GM12878 (cell line): Measurements from ENCODE around the gene ARHGEF3. TPM values are rescaled to one million over a fixed set of nuclear protein-coding genes. Genes with fewer than 3 reads are reported as not detected.

Experiments used
- CREB1 ChIP-seq: IDR thresholded peaks from 2 replicates; pipeline ENCODE4 v1.6.1; 2012; ENCODE audit warnings: low read depth, mild to moderate bottlenecking, inconsistent platforms
- CREM ChIP-seq: IDR thresholded peaks from 2 replicates; pipeline ENCODE4 v1.6.1; 2014; ENCODE audit warnings: antibody characterized with exemption, low read depth
- E2F4 ChIP-seq: IDR thresholded peaks from 2 replicates; pipeline ENCODE4 v1.6.1; 2012; ENCODE audit warnings: low read depth, low read length, improper control_type of control experiment
- EED ChIP-seq: sonication (generic); IDR thresholded peaks from 2 replicates; pipeline ENCODE4 v1.6.1; 2016; ENCODE audit warnings: antibody characterized with exemption, low read depth
- FOXM1 ChIP-seq: IDR thresholded peaks from 2 replicates; pipeline ENCODE4 v1.6.1; 2012; ENCODE audit warnings: low read depth, mild to moderate bottlenecking, inconsistent platforms, low read length, moderate library complexity
- IRF4 ChIP-seq: IDR thresholded peaks from 2 replicates; pipeline ENCODE4 v1.6.1; 2011; ENCODE audit warnings: low read depth, low read length
- KLF5 ChIP-seq: fragments of 450-650 bp; IDR thresholded peaks from 2 replicates; pipeline ENCODE4 v1.6.1; 2014; ENCODE audit warnings: mild to moderate bottlenecking; ENCODE audit not compliant: partially characterized antibody
- MAX ChIP-seq: IDR thresholded peaks from 2 replicates; pipeline ENCODE4 v1.6.1; 2012; ENCODE audit warnings: low read depth, low read length, improper control_type of control experiment
- MEF2A ChIP-seq: IDR thresholded peaks from 2 replicates; pipeline ENCODE4 v1.6.1; 2011; ENCODE audit warnings: low read depth, mild to moderate bottlenecking, low read length, moderate library complexity; ENCODE audit not compliant: insufficient read depth
- MTA3 ChIP-seq: IDR thresholded peaks from 2 replicates; pipeline ENCODE4 v1.6.1; 2012; ENCODE audit warnings: low read length, inconsistent platforms, borderline replicate concordance
- PML ChIP-seq: IDR thresholded peaks from 2 replicates; pipeline ENCODE4 v1.6.1; 2012; ENCODE audit warnings: low read length, inconsistent platforms
- RUNX3 ChIP-seq: IDR thresholded peaks from 2 replicates; pipeline ENCODE4 v1.6.1; 2012; ENCODE audit warnings: low read length, inconsistent platforms
- SIN3A ChIP-seq: IDR thresholded peaks from 2 replicates; pipeline ENCODE4 v1.6.1; 2012; ENCODE audit warnings: low read depth, low read length, improper control_type of control experiment
- SIX5 ChIP-seq: IDR thresholded peaks from 2 replicates; pipeline ENCODE4 v1.6.1; 2011; ENCODE audit warnings: mild to moderate bottlenecking, low read depth, low read length, moderate library complexity; ENCODE audit not compliant: severe bottlenecking
- SPI1 ChIP-seq: IDR thresholded peaks from 2 replicates; pipeline ENCODE4 v1.6.1; 2011; ENCODE audit warnings: low read depth, mild to moderate bottlenecking, low read length, moderate library complexity, borderline replicate concordance; ENCODE audit not compliant: insufficient read depth
- SUPT20H ChIP-seq: IDR thresholded peaks from 2 replicates; pipeline ENCODE4 v1.6.1; 2011; ENCODE audit warnings: low read depth, mild to moderate bottlenecking, low read length, moderate library complexity, borderline replicate concordance; ENCODE audit not compliant: control insufficient read depth
- TBL1XR1 ChIP-seq: IDR thresholded peaks from 2 replicates; pipeline ENCODE4 v1.6.1; 2012; ENCODE audit warnings: low read depth, low read length, improper control_type of control experiment
- polyA plus RNA-seq, 11 experiments: library from polyadenylated mRNA; depleted of rRNA in 4 of 11; unstranded in 6 of 11; stranded (reverse) in 5 of 11; fragments of >200 nt; fragmentation: Nextera tagmentation in 4 of 11; fragmentation: Illumina TruSeq in 1 of 11; extraction: Ambion mirVana in 4 of 11; extraction: Trizol in 1 of 11; gene quantifications; 1 replicate in 1 of 11; 2 replicates in 10 of 11; pipeline versions ENCODE4 v1.2.1 to v1.2.3, GENCODE V29; 2011 to 2016; ENCODE audit warnings: inconsistent platforms in 2 of 11, missing spikeins in 2 of 11, low read depth in 1 of 11
- total RNA-seq, 4 experiments: library from RNA; depleted of rRNA in 3 of 4; stranded (reverse); fragments of >200 nt in 3 of 4; fragmentation: Illumina TruSeq in 1 of 4; extraction: Trizol in 1 of 4; gene quantifications; 2 replicates each; pipeline versions ENCODE4 v1.2.1 to v1.2.3, GENCODE V29; 2013 to 2021
- TF ChIP-seq, protein P1 (sequence below): fragments of 450-650 bp; IDR thresholded peaks from 2 replicates; pipeline ENCODE4 v1.6.1; 2017; ENCODE audit warnings: antibody characterized with exemption, mild to moderate bottlenecking, moderate library complexity

ARHGEF3 gene
- total and polyA plus RNA-seq, 10 of the 15 experiments (the other 5 are each of a cell fraction or from before 2014, with no cell fraction given) = 21.8 to 78.7 (median 56.2) TPM

DNA sequence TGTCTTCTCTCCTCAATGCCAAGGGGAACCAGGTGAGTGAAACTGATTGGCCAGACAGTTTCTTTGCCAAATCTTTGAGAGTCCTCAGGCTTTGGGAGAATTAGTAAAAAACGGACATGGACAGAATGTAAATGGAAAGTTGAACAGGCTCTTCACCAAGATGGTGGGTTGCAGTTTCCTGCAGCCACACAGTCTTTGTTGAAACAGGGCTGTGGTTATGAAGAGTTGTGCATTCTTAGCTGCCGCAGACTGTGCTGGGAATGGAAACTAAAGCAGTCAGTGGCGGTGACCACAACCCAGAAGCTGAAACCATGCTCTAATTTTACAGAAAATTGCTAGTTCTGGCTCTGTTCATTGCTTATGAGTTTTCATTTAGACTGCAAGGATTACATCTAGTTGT, 76.6 kb downstream of the ARHGEF3 start (continued):
- TF ChIP-seq PML (peak; percentile 85), FOXM1 (peak; percentile 75; the same call in 1 of the 2 replicates), CREM (peak; percentile 71), SUPT20H (no peak), IRF4 (peak; percentile 72; the same call in 1 of the 2 replicates), SIX5 (no peak), KLF5 (no peak), MEF2A (peak; percentile 85), SPI1 (no peak), MTA3 (peak; percentile 49; the same call in 1 of the 2 replicates), SIN3A (no peak), CREB1 (peak; percentile 56; the same call in 1 of the 2 replicates), E2F4 (no peak), RUNX3 (peak; percentile 99), TBL1XR1 (peak; percentile 86), EED (peak; percentile 64), MAX (no peak)
- TF ChIP-seq, protein P1, sequence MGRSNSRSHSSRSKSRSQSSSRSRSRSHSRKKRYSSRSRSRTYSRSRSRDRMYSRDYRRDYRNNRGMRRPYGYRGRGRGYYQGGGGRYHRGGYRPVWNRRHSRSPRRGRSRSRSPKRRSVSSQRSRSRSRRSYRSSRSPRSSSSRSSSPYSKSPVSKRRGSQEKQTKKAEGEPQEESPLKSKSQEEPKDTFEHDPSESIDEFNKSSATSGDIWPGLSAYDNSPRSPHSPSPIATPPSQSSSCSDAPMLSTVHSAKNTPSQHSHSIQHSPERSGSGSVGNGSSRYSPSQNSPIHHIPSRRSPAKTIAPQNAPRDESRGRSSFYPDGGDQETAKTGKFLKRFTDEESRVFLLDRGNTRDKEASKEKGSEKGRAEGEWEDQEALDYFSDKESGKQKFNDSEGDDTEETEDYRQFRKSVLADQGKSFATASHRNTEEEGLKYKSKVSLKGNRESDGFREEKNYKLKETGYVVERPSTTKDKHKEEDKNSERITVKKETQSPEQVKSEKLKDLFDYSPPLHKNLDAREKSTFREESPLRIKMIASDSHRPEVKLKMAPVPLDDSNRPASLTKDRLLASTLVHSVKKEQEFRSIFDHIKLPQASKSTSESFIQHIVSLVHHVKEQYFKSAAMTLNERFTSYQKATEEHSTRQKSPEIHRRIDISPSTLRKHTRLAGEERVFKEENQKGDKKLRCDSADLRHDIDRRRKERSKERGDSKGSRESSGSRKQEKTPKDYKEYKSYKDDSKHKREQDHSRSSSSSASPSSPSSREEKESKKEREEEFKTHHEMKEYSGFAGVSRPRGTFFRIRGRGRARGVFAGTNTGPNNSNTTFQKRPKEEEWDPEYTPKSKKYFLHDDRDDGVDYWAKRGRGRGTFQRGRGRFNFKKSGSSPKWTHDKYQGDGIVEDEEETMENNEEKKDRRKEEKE = no peak
